HepG2 (cell line): ENCODE measurements around the gene G0S2.

ENCODE experiments used
- HNF4A ChIP-seq: sonication (generic); formaldehyde crosslinking; IDR thresholded peaks from 2 replicates; pipeline ENCODE4 v1.4.0; 2020; ENCODE audit warnings: missing genetic modification reagents
- NFRKB ChIP-seq: fragments of 450-650 bp; IDR thresholded peaks from 2 replicates; pipeline ENCODE4 v1.6.1; 2017
- REST ChIP-seq, 2 experiments: IDR thresholded peaks; 2 replicates each; pipeline ENCODE4 v1.6.1; 2011 to 2012; ENCODE audit warnings: low read length in 2 of 2, borderline replicate concordance in 1 of 2, low read depth in 1 of 2, mild to moderate bottlenecking in 1 of 2, moderate library complexity in 1 of 2
- ZNF335 ChIP-seq: sonication (generic); formaldehyde crosslinking; IDR thresholded peaks from 2 replicates; pipeline ENCODE4 v1.4.0; 2020; ENCODE audit warnings: missing genetic modification reagents
- ZNF354B ChIP-seq: sonication (generic); formaldehyde crosslinking; IDR thresholded peaks from 2 replicates; pipeline ENCODE4 v1.8.0; 2022; ENCODE audit warnings: mild to moderate bottlenecking, missing genetic modification reagents
- ZNF484 ChIP-seq: sonication (generic); formaldehyde crosslinking; IDR thresholded peaks from 2 replicates; pipeline ENCODE4 v1.5.1; 2020; ENCODE audit warnings: mild to moderate bottlenecking, low read depth, missing genetic modification reagents, borderline replicate concordance
- ZNF512B ChIP-seq: sonication (generic); formaldehyde crosslinking; IDR thresholded peaks from 2 replicates; pipeline ENCODE4 v1.5.1; 2020; ENCODE audit warnings: missing genetic modification reagents, mild to moderate bottlenecking, borderline replicate concordance

DNA sequence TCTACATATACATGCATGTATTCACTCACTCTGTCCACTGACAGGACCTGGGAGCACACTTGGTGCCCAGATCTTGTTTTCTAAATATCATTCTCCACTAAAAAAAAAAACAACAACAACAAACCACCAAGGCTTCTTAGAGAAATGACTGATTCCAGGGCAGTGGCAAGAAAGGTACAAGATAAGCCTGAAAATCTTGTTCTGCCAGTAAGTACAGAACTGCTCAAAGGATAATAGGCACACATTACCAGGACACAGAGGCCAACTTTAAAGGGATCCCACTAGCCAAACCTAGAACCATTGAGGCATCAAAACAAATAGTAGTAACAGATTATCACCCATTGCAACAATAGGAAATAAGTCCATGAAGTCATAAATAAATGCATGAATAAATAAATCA, 40.1 kb downstream of the G0S2 start:
- no peak for TF ChIP-seq ZNF354B (CRISPR knock-in tag)
- TF ChIP-seq NFRKB, result no peak
- no peak for TF ChIP-seq ZNF484 (CRISPR knock-in tag)
- TF ChIP-seq HNF4A (CRISPR knock-in tag), result no peak
- TF ChIP-seq ZNF512B (CRISPR knock-in tag), result no peak
- TF ChIP-seq REST (IDR thresholded peaks at IDR 0.05; ENCODE audit: borderline replicate concordance in 1 of 2, low read depth in 1 of 2, low read length in 2 of 2), result no peak
- TF ChIP-seq ZNF335 (CRISPR knock-in tag), result no peak
